Measurements from ENCODE around the gene WAPL. TPM values are rescaled to one million over a fixed set of nuclear protein-coding genes. Genes with fewer than 3 reads are reported as not detected.

WAPL gene
- polyA plus RNA-seq, 2 of the 4 experiments (the other 2 are of a cell fraction): 15.4 to 25.6 TPM

DNA sequence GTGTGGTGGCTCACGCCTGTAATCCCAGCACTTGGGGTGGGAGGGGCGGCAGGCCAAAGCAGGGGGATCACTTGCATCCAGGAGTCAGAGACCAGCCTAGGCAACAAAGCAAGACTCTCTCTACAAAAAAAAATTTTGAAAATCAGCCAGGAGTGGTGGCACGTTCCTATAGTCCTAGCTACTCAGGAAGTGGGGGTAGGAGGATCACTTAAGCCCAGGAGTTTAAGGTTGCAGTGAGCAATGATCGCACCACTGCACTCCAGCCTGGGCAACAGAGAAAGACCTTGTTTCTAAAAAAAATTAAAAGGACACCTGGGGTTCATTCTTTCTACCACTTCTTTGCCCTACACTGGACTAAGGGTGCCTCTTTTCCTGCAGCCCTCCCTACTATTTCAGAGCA lies 15.1 kb downstream of the WAPL start:
- no peak for DNase-seq (ENCODE audit: low read depth in 1 of 2, low spot score in 1 of 2)
- TF ChIP-seq ZNF302 (CRISPR knock-in tag; IDR thresholded peaks at IDR 0.05): no peak
- TF ChIP-seq, protein P1, sequence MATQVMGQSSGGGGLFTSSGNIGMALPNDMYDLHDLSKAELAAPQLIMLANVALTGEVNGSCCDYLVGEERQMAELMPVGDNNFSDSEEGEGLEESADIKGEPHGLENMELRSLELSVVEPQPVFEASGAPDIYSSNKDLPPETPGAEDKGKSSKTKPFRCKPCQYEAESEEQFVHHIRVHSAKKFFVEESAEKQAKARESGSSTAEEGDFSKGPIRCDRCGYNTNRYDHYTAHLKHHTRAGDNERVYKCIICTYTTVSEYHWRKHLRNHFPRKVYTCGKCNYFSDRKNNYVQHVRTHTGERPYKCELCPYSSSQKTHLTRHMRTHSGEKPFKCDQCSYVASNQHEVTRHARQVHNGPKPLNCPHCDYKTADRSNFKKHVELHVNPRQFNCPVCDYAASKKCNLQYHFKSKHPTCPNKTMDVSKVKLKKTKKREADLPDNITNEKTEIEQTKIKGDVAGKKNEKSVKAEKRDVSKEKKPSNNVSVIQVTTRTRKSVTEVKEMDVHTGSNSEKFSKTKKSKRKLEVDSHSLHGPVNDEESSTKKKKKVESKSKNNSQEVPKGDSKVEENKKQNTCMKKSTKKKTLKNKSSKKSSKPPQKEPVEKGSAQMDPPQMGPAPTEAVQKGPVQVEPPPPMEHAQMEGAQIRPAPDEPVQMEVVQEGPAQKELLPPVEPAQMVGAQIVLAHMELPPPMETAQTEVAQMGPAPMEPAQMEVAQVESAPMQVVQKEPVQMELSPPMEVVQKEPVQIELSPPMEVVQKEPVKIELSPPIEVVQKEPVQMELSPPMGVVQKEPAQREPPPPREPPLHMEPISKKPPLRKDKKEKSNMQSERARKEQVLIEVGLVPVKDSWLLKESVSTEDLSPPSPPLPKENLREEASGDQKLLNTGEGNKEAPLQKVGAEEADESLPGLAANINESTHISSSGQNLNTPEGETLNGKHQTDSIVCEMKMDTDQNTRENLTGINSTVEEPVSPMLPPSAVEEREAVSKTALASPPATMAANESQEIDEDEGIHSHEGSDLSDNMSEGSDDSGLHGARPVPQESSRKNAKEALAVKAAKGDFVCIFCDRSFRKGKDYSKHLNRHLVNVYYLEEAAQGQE (IDR thresholded peaks at IDR 0.05): no peak
- TF ChIP-seq RCOR1 (IDR thresholded peaks at IDR 0.05; ENCODE audit: low read depth, low read length): no peak
- TF ChIP-seq MAFK (IDR thresholded peaks at IDR 0.05; ENCODE audit: partially characterized antibody): no peak
- TF ChIP-seq, protein P2, sequence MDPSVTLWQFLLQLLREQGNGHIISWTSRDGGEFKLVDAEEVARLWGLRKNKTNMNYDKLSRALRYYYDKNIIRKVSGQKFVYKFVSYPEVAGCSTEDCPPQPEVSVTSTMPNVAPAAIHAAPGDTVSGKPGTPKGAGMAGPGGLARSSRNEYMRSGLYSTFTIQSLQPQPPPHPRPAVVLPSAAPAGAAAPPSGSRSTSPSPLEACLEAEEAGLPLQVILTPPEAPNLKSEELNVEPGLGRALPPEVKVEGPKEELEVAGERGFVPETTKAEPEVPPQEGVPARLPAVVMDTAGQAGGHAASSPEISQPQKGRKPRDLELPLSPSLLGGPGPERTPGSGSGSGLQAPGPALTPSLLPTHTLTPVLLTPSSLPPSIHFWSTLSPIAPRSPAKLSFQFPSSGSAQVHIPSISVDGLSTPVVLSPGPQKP (IDR thresholded peaks at IDR 0.05; ENCODE audit: low read depth, low read length): no peak
- TF ChIP-seq, protein P3, sequence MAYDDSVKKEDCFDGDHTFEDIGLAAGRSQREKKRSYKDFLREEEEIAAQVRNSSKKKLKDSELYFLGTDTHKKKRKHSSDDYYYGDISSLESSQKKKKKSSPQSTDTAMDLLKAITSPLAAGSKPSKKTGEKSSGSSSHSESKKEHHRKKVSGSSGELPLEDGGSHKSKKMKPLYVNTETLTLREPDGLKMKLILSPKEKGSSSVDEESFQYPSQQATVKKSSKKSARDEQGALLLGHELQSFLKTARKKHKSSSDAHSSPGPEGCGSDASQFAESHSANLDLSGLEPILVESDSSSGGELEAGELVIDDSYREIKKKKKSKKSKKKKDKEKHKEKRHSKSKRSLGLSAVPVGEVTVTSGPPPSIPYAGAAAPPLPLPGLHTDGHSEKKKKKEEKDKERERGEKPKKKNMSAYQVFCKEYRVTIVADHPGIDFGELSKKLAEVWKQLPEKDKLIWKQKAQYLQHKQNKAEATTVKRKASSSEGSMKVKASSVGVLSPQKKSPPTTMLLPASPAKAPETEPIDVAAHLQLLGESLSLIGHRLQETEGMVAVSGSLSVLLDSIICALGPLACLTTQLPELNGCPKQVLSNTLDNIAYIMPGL (CRISPR knock-in tag; IDR thresholded peaks at IDR 0.05; ENCODE audit: borderline replicate concordance): no peak
- no peak for TF ChIP-seq FOXS1 (CRISPR knock-in tag; IDR thresholded peaks at IDR 0.05)
- TF ChIP-seq, protein P4, sequence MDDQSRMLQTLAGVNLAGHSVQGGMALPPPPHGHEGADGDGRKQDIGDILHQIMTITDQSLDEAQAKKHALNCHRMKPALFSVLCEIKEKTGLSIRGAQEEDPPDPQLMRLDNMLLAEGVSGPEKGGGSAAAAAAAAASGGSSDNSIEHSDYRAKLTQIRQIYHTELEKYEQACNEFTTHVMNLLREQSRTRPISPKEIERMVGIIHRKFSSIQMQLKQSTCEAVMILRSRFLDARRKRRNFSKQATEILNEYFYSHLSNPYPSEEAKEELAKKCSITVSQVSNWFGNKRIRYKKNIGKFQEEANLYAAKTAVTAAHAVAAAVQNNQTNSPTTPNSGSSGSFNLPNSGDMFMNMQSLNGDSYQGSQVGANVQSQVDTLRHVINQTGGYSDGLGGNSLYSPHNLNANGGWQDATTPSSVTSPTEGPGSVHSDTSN (IDR thresholded peaks at IDR 0.05): no peak
- TF ChIP-seq RARB (CRISPR knock-in tag; IDR thresholded peaks at IDR 0.05): no peak
- TF ChIP-seq SMC3 (IDR thresholded peaks at IDR 0.05): no peak
- no peak for TF ChIP-seq JUNB (IDR thresholded peaks at IDR 0.05)
- no peak for TF ChIP-seq NFE2L2 (conservative IDR thresholded peaks at IDR 0.05; ENCODE audit: low read length)
- TF ChIP-seq ZFP36 (IDR thresholded peaks at IDR 0.05; ENCODE audit: borderline replicate concordance, partially characterized antibody): no peak
- no peak for TF ChIP-seq SREBF2 (IDR thresholded peaks at IDR 0.05)
- no peak for TF ChIP-seq ESRRA (IDR thresholded peaks at IDR 0.05; ENCODE audit: borderline replicate concordance, low read length)
- peak; percentile 24 to 58; a peak in 3 of 6 replicates for ATAC-seq
- 80% methylated on average over 4 of the region's 4 CpGs for WGBS (ENCODE audit: missing lambda C conversion rate)
- ChIA-PET POLR2A (no interaction called here), CTCF (interaction anchor here (0.9 kb wide), 1 partner anchor 11 kb away, joined by 3 read pairs; no protein-coding TSS in a partner anchor)
- H3K4me2 ChIP-seq: peak overlapping the region; percentile 21; the same call in 1 of the 3 replicates
- H3K4me3 ChIP-seq: no peak overlapping the region
- H3K9me3 ChIP-seq: no peaks in the 10 kb centered on the region
- peaks cover 17% of the 10 kb centered on the region for H3K4me1 ChIP-seq
- FAIRE-seq: no peak
- H3K27ac ChIP-seq: peak overlapping the region in 1 of 2 experiments; percentile 29; a peak in 1 of 6 replicates

DNA sequence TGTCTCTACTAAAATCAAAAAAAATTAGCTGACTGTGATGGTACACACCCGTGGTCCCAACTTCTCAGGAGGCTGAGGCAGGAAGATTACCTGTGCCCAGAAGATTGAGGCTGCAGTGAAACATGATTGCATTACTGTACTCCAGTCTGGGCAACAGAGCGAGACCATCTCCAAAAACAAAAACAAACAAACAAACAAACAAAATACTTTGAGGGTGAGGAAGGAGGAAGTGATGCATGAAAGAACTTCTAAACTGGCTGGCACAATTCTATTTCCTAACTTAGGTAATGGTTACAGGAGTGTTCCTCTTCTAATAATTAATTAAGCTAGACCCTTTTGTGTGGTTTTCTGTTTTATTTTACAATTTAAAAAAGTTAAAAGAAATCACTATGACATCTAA lies 15.5 kb downstream of the WAPL start:
- DNase-seq (ENCODE audit: low read depth in 1 of 2, low spot score in 1 of 2) (no peak), ATAC-seq (no peak; a peak in 1 of 6 replicates), FAIRE-seq (no peak)
- ChIA-PET CTCF (interaction anchor here (0.9 kb wide), 1 partner anchor 11 kb away, joined by 3 read pairs; no protein-coding TSS in a partner anchor), POLR2A (no interaction called here)
- peaks cover 22% of the 10 kb centered on the region for H3K4me1 ChIP-seq
- H3K4me3 ChIP-seq: no peak overlapping the region
- H3K9me3 ChIP-seq: no peaks in the 10 kb centered on the region
- TF ChIP-seq, protein P3 (CRISPR knock-in tag; IDR thresholded peaks at IDR 0.05; ENCODE audit: borderline replicate concordance): no peak
- TF ChIP-seq EHF (CRISPR knock-in tag; IDR thresholded peaks at IDR 0.05): no peak
- 83% methylated on average over 2 of the region's 2 CpGs for WGBS (ENCODE audit: missing lambda C conversion rate)
- no peak overlapping the region for H3K4me2 ChIP-seq
- peak overlapping the region in 1 of 2 experiments; percentile 29; a peak in 1 of 6 replicates for H3K27ac ChIP-seq

Measured in A549 (cell line).